Fibroblast of skin of left biceps (primary cell): ENCODE measurements around the gene ZFAND2B.

Source experiments
- DNase-seq, 2 experiments: peaks; one replicate each; pipeline ENCODE4 v3.0.0-alpha.2; 2013; ENCODE audit warnings: low read depth in 2 of 2

The ZFAND2B gene

DNA sequence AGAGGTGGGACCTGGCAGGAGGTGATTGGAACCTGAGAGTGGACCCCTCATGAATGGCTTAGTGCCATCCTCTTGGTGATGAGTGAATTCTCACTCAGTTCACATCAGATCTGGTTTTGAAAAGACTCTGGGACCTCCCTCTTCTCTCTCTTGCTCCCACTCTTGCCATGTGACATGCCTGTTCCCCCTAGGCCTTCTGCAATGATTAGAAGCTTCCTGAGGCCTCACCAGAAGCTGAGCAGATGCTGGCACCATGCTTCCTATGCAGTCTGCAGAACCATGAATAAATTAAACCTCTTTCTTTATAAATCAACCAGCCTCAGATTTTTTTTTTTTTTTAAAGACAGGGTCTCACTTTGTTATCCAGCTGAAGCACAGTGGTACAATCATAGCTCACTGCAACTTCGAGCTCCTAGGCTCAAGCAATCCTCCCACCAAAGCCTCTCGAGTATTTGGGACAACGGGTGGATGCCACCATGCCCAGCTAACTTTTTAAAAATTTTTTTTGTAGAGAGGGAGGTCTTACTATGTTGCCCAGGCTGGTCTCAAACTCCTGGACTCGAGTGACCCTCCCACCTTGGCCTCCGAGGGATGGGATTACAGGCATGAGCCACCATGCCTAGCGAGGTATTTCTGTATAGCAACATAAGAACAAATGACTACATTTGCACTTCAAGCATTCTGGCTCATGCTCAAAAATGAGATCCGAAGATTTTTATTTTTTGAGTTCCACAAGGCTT, 2.0 kb upstream of the ZFAND2B start:
- no peak for DNase-seq

DNA sequence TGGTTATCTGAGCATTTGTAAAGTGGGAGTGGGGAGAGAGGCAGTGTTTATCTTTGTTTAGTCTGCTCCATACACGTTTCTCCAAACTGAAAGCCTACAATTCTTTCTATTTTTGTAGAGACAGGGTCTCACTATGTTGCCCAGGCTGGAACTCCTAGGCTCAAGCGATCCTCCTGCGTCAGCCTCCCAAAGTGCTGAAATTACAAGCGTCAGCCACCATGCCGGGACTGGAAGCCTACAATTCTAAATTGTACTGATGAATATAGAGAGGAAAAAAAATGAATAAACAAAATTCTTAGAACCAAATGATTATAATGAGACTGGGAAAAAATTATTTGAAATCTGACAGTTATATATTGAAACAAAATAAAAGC, 1.4 kb upstream of the ZFAND2B start:
- no peak for DNase-seq

DNA sequence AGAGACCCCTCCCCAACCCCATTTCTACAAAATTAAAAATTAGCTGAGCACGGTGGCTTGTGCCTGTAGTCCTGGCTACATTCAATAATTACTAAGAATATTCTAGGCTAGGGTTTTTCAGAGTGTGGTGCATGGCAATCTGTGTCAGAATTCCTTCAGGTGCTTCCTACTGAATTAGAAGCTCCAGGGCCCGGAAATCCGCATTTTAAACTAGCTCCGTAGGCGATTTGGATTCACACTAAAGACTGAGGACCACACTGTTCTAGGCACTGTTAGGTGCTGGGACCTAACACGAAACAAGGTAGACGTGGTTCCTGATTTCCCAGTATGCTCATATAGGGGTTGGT, 628 bp upstream of the ZFAND2B start:
- no peak for DNase-seq

DNA sequence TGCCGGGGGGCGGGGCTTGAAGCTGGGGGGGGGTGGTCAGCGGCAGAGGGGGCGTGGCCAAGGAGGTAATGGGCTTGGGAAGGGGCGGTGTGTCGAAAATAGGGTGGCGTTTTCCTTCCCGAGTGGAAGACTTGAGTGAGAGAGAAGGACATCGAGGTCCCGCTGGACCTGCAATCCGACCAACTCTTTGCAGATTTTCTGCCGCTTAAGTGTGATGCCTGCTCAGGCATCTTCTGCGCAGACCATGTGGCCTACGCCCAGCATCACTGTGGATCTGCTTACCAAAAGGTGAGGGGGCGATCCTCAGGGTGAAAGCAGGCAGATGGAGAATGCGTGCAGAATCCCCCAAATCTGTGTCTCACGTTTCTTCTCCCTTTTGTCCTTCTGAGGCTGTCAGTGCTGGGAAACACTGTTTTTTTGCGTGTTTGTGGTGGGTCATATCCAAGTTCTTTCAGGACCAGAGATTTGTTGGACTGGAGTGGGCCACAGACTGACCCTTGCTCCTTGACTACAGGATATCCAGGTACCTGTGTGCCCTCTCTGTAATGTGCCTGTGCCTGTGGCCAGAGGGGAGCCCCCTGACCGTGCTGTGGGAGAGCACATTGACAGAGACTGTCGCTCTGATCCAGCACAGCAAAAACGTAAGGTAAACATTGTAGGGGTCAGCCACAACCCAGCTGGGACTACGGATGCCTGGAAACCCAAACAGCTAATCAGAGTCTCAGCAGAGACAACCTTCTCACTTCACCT, 727 bp downstream of the ZFAND2B start:
- DNase-seq, result no peak

DNA sequence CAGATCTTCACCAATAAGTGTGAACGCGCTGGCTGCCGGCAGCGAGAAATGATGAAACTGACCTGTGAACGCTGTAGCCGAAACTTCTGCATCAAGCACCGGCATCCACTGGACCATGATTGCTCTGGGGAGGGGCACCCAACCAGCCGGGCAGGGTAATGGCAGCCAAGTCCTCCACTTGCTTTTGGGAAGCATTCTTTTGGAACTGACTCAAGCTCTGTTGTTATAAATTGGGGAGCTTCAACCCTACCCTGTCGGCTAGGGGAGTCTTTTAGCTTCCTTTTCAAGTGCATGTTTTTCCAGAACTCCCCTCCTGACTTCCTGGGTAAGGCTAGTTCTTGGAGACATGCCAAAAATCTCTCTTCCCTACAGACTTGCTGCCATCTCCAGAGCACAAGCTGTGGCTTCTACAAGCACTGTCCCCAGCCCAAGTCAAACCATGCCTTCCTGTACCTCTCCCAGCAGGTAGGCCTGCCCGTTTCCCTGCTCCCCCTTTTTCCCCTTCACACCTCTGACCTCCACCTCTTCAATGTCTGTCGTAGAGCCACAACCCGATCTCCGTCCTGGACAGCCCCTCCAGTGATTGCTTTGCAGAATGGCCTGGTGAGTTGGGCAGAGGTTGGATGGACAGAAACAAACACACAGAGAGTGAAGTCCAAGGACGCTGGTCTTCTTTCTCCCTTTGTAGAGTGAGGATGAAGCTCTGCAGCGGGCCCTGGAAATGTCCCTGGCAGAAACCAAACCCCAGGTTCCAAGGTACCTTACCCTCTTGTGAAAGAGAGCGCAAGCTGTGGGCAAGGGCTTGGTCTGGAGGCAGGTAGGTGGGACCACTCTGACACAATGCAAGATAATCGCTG, 1.5 kb downstream of the ZFAND2B start:
- DNase-seq, result no peak

DNA sequence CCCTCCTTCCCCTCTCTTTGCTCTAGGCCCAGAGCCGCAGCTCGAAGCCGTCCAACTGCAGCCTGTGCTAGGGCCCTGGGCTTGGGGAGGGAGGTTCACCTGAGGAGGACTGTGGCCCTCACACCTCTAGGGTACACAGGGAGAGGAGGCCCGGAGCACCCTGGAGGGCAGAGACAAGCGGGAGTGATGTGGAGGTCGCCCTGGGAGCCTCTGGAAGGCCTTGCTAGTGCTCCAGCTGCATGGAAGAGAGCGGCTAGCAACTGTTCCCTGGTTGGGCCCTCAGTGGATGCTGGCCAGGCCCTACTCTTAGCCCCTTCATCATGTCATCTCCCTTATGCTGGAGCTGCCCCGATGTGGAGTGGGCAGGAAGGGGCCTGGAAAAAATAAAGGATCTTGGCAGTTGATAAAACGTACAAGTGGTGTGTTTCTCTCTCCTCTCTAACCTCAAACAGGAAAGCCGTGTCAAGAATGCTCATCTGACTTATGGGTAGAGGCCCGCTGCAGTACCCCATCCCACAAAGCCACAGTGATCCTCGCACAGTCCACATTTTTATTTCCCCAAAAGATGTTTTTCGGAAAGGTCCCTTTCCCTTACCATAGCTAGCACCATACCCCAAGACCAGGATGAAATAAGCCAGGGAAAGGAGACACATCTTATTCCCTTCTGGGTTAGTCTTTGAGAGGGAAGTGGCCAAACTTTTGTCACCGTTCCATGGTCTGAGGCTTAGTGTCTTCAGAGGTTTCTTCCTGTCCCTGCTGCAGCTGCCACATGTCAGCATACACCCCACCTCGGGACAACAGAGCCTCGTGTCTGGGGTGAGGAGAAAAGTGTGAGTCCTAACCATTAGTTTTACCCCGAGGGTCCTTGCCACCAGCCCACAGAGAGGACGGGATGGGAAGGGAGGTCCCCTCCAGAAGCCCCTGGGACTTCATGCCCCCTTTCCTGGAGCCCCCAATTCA, 2.9 kb downstream of the ZFAND2B start:
- no peak for DNase-seq

DNA sequence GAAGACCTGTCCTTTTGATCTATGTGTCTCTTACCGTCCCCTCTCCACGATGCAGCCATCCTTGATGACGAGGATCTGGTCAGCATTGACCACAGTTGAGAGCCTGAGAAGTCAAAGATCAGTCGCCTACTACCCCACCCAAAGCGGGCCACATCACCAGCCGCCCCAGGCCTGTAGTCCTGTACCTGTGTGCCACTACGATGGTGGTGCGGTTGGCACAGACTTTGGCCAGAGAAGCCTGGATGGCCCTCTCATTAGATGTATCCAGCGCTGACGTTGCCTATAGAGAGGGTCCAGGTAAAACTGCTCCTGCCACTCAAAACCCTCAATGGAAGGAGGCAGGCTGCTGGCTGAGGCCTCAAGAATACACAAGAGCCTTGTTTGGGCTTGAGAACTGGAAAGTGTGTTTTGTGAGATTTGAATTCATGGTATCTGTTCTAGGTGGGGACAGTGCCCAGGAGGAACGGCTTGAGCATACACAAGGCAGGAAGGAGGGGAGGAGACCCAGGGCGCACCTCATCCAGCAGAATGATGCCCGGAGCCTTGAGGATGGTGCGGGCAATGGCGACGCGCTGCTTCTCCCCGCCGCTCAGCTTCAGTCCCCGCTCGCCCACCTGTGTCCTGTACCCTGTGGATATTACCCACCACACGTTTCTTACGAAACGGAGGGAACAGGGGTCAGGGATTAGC, 3.8 kb downstream of the ZFAND2B start:
- no peak for DNase-seq

DNA sequence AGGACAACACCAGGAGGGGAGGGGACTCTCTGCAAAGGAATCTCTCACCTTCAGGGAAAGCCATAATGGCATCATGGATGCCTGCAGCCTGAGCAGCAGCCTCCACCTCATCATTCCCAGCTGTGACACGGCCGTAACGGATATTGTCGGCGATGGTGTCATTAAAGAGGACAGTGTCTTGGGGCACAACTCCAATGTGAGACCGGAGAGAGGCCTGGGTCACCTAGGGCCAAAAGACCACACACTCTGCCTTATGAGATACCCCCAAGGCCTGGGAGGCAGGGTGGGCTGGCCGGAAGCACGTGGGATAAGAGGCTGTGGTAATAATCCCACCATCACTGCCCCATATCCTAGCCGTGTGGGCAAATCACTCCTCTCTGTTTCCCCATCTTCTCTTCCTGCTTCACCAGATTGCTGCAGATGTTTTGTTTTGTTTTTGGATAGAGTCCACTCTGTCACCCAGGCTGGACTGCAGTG, 4.3 kb downstream of the ZFAND2B start:
- DNase-seq, result no peak

DNA sequence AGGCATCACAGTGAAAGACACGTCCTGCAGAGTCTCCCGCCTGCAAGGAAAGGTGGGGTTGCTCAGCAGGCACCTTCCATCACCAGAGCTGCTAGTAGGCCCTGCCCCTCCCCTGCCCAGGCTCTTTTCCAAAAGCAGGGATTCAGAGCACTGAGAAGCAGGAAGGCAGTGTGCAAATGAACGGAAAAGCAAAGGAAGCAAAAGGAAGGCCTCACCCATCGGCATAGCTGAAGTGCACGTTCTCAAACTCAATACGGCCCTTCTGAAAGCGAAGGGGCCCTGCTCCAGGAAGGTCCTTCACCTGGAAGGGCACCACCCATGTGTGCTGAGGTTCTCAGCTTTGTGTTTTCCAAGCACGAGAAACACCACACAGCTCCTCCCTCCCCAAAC, 6.4 kb downstream of the ZFAND2B start:
- no peak for DNase-seq

DNA sequence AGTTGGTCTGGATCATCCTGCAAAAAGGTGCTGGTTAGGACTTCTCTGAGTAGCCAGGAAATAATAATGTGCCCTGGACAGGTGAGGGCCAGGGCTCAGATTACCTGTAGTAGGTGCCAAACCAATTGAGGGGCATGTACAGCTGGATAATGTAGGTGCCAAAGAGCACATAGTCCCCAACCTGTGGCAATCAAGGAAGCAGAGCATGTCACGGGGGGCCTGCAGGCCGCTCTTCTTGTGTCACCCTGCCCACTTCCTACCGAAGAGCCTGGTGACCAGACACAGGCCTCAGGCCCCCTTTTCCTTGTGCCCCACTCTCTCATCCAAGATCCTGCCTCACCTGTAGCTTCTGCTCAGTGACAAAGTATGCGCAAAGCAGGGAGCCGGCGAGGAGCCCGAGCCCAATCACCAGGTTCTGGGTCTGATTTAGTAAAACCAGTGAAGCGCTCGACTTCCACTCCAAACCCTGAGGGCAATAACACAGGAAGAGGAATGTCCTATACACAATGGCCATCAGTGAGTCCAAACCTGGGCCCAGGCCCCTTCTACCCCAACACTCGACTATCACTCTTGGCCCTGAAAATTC, 7.0 kb downstream of the ZFAND2B start:
- no peak for DNase-seq

DNA sequence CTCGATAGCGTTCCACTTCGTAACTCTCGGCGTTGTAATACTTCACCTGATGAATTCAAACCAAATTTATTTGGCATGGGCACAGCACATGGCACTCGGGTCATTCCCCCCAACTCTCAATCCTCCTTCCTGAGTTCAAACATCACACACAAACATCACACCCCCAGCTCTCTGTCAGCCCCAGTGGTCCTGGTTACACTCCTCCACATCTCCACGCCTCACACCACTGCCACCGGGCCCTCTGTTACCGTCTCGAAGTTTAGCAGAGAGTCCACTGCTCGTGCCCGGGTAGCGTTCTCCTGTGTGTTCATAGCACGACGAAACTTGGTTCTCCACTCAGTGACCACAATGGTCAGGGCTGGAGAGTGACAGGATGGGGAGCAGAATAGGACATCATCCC, 7.6 kb downstream of the ZFAND2B start:
- DNase-seq, result no peak

DNA sequence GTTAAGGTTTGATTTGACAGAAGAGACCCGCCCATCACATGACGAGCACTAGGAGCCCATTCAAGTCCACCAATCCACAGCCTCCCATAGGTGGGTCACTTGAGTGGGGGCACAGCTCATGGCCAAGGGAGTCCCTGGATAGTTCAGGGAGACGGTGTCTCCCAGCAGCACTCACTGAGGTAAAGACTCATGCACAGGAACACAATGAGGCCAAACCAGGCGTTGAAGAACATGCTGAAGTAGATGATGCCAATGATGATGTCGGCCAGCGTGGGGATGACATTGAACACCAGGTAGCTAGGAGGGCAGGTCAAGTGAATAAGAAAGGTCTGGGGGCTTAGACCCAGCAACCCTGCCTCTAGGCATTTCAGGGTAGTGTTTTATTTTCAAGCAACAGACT, 8.2 kb downstream of the ZFAND2B start:
- DNase-seq, result no peak

DNA sequence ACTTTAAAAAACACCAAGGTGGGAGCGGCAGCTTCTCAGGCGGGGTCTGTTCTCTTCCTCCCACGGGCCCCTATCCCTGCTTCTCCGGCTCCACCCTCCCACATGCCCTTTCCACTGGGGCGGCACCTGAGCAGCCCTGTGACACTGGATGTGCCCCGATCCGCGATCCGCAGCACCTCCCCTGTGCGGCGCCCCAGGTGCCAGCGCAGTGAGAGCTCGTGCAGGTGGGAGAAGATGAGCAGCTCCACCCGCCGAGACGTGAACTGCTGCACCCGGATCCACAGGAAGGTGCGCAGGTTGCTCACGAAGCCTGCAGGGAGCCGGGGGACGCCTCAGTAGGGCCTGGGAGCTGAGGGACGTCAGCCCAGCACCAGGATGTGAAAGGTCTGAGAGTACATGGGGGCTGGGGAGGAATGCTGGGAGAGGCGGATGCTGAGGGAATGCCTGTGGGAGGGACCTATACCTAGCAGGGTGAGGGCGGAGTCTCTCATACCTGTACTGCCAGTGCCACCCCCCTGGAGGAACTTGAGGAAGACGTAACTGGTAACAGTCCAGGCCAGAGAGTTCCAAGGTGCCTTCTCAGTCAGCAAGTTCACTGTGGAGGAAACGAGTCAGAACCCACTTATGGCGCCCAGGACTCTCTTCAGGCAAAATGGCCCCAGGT, 9.4 kb downstream of the ZFAND2B start:
- no peak for DNase-seq

DNA sequence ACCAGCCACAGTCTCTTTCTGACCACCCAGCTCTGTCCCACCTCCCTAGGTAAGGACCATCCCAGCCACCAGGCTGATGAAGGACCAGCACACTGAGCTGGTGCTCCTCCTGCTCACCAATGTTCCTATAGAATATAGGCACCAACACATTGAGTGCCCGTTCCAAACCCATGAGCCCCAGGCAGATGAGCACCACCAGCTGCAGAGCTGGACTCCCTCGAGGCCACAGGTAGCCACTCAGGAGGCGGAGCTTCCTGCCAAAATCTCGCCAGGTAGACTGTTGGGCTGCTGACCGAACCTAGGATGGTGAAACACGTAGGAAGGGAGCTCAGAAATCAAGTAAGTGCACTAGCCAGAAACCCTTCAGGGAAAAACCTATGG, 9.9 kb downstream of the ZFAND2B start:
- DNase-seq, result no peak

DNA sequence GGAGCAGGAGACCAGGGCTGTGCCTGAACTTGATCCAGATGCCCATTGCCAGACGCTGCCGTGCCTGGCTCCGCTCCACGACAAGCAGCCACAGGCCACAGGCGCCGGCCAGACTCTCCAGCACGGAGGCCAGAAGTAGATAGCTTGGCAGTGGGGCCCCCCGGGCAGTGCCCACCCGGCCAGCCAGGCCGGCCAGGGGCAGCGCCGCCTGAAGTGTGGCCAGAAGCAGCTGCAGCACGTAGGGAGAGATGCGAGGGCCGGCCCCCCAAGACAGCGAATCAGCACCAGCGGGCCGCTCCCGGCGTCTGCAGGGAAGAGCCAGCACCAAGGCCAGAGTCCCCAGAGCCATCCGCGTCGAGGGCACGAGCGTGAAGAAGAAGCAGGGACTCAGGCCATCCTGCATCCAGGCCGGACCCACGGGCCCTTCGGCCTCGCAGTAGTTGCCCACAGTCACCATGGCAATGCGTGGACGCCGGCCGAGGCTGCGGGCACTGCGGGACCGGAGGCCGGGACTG, 11.7 kb downstream of the ZFAND2B start:
- peak in 1 of 2 experiments; percentile 24 for DNase-seq

DNA sequence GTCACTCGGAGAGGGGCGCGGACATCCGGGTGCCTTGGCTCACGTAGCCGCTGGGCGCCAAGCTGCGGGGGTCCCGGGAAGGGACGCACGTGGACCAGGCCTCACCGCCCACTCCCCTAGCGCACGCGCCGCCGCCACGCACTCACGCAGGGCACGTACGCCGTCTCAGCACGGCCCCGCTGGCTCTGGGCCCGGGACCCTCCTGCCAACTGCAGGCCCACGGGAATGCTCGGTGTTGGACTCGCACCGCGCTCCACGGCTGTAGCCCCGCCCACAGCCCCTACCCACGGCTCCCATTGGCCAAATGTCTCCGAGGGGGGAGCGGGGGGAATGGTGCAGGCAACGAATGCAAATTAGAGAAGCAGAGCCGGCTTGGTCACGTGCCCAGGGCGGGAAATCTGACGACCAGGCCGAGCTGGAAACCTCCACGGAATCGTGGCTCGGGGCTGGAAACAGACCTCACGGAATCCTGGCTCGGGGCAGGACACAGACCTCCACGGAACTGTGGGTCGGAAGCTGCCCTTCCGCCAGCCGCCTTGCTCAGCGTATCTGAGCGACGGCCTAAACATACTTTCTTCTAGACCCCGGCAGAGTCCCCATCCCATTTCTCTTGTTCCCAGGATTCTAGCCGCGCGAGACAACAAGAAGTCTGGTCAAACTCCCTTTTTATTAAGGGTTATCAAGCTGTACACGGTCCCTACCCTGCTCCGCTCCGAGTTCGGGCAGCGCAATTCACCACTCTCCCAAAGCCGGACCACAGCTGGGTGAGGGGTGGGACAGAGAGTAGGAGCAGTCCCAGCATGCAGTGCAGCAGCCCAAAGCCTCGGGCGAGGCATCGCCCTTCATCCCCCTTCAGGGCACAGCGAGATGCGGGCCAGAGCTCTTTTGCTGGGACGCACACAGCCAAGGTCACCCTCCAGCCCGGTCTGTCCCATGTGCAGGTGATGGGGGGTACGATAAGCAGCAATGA, 12.4 kb downstream of the ZFAND2B start, which contains the start of gene ABCB6:
Gene ABCB6, minus strand, starts transcription at position 227 of the 970 bp plus-strand sequence. CDS start 285 bp downstream, outside the sequence.
- peak; percentile 89 to 90 for DNase-seq

DNA sequence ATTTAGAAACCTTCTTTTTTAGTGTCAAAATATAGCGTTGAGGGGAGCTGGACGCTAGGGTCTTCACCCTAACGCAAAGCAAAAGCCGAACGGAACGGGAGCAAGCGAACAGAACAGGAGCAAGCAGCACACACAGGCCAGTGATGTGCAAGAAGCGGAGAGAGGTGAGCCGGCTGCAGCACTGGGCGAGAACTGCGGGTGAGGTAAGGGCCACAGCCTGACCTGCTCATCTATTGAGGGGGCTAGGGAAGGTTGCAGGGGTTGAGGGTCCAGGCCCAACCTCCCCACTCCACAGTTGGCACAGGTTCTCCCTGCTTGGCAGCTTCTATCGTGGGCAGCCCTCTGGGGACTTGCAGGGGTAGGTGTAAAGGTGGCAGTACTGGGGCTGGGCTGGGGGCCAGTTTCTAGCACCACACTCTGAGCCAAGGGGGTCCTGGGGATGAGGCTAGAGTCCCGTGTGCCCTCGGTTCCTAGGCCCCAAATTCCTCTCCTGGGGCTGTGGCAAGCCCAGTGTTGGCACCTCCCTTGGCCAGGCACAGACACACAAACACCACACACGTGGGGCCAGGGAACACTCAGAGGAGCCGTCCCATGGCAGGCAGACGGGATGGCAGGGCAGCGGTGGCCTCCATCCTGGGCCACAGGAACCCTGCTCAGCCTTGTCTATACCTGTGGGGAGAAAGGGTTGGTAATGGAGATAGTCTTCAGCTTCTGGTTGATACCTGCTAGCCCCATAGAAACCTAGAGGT, 13.4 kb downstream of the ZFAND2B start:
- no peak for DNase-seq
